OCI-LY3 (cell line): Measurements from ENCODE around the gene CCDC83.

Source experiments
- CTCF ChIP-seq: fragments of 200-600, 300-600 bp; sonication (generic); IDR thresholded peaks from 2 replicates; pipeline ENCODE4 v1.5.1; 2014; ENCODE audit warnings: antibody characterized with exemption, low read length, low read depth
- EZH2phosphoT487 ChIP-seq: fragments of 200-600 bp; shearing (Covaris generic); IDR thresholded peaks from 2 replicates; pipeline ENCODE4 v1.6.1; 2018; ENCODE audit warnings: antibody characterized with exemption, mixed run types, low read depth

- TF ChIP-seq CTCF (no peak), EZH2phosphoT487 (no peak)
Measured at GRCh38 chr11:85806876-85807275, 48.3 kb upstream of the CCDC83 start.
